Vagina (tissue), 2 donors: ENCODE data around the gene IL16.

Source experiments
- POLR2A ChIP-seq, 2 donors: fragments of 450-650 bp; IDR thresholded peaks; one replicate each; pipeline ENCODE4 v1.6.1; 2017; ENCODE audit warnings: antibody characterized with exemption in 2 of 2, mild to moderate bottlenecking in 2 of 2, moderate library complexity in 2 of 2
- POLR2AphosphoS5 ChIP-seq, 2 donors: sonication (generic); formaldehyde crosslinking; IDR thresholded peaks; one replicate each; pipeline ENCODE4 v1.9.0; 2017; ENCODE audit warnings: antibody characterized with exemption in 2 of 2, mild to moderate bottlenecking in 2 of 2, low read depth in 1 of 2; ENCODE audit not compliant: insufficient read depth in 1 of 2
- TF ChIP-seq, protein P1 (sequence below), 3 experiments: fragments of 450-650 bp in 2 of 3; fragments of 200-600 bp in 1 of 3; sonication (generic) in 1 of 3; IDR thresholded peaks; one replicate each; pipeline ENCODE4 v1.5.1; 2017 to 2019; ENCODE audit warnings: antibody characterized with exemption in 3 of 3, mild to moderate bottlenecking in 2 of 3, moderate library complexity in 2 of 3

DNA sequence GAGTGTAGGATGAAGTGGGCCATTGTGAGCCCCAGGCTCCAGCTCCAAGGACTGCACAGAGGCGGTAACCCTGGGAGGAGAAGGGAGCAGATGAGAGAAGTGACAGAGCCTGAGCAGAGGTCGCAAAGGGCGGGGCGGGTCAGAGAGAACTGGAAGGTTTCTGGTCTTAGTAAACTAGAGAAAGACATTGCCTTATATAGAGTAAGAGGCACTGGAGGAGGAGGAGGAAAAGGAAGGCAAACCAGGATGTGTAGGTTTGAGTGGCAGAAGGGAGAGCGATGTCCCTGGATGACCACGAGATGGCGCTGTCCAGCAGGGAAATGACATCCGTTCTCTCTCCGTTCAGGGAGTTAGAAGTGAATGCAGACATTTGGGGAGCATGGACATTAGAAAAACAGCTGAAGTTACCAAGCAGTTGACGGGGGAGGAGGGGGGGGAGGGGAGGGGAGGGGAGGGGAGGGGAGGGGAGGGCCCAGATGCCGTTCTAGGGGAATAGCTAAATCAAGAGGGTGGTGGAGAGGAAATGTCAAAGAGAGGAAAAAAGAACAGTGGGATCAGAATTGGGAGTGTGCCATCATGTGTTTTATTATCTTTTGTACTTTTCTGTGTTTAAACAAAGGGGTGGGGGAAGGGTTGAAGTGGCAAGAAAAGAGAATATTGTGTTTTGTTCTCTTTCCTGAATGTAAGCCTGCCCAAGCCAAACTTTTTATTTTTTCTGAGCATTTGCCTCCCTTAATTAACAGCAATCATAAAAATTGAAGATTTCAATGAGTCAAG lies 78.4 kb downstream of the IL16 start:
- TF ChIP-seq, protein P1, sequence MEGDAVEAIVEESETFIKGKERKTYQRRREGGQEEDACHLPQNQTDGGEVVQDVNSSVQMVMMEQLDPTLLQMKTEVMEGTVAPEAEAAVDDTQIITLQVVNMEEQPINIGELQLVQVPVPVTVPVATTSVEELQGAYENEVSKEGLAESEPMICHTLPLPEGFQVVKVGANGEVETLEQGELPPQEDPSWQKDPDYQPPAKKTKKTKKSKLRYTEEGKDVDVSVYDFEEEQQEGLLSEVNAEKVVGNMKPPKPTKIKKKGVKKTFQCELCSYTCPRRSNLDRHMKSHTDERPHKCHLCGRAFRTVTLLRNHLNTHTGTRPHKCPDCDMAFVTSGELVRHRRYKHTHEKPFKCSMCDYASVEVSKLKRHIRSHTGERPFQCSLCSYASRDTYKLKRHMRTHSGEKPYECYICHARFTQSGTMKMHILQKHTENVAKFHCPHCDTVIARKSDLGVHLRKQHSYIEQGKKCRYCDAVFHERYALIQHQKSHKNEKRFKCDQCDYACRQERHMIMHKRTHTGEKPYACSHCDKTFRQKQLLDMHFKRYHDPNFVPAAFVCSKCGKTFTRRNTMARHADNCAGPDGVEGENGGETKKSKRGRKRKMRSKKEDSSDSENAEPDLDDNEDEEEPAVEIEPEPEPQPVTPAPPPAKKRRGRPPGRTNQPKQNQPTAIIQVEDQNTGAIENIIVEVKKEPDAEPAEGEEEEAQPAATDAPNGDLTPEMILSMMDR (IDR thresholded peaks at IDR 0.05): peak; percentile 66 to 90 (median 90)
- TF ChIP-seq POLR2AphosphoS5 (IDR thresholded peaks at IDR 0.05; ENCODE audit: insufficient read depth in 1 of 2, low read depth in 1 of 2): no peak
- TF ChIP-seq POLR2A (IDR thresholded peaks at IDR 0.05): no peak
